Lower leg skin (tissue), 3 donors: ENCODE measurements around the gene GABRE.

ENCODE experiments used
- CTCF ChIP-seq, 3 donors: fragments of 450-650 bp; IDR thresholded peaks; one replicate each; pipeline ENCODE4 v1.5.1; 2016; ENCODE audit warnings: antibody characterized with exemption in 3 of 3, mild to moderate bottlenecking in 3 of 3, moderate library complexity in 2 of 3
- POLR2A ChIP-seq, 2 donors: fragments of 450-650 bp; IDR thresholded peaks; one replicate each; pipeline ENCODE4 v1.6.1; 2016 to 2017; ENCODE audit warnings: antibody characterized with exemption in 2 of 2, mild to moderate bottlenecking in 1 of 2, moderate library complexity in 1 of 2

DNA sequence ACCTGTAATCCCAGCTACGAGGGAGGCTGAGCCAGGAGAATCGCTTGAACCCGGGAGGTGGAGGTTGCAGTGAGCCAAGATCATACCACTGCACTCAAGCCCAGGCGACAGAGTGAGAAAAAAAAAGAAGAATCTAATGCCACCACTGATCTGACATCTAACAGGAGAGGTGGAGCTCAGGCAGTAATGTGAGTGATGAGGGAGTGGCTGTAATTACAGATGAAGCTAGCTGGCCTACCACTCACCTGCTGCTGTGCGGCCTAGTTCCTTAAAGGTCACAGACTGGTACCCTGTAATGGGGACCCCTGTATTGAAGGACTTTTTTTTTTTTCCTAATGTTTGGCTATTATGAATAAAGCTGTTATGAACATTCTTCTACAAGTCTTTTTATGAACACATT is 25.3 kb upstream of the GABRE start:
- TF ChIP-seq POLR2A (IDR thresholded peaks at IDR 0.05) = no peak
- no peak for TF ChIP-seq CTCF (IDR thresholded peaks at IDR 0.05)
